ENCODE data around the gene RNF5.
"Not testable (repeated sequence)": the region's sequence is repeated elsewhere in the genome, so short reads cannot be mapped to it uniquely, and the experiment has no call there.

The RNF5 gene

GRCh38 chr6:32190911-32191677 is 12.9 kb downstream of the RNF5 start:
- DNase-seq = no peak

DNA sequence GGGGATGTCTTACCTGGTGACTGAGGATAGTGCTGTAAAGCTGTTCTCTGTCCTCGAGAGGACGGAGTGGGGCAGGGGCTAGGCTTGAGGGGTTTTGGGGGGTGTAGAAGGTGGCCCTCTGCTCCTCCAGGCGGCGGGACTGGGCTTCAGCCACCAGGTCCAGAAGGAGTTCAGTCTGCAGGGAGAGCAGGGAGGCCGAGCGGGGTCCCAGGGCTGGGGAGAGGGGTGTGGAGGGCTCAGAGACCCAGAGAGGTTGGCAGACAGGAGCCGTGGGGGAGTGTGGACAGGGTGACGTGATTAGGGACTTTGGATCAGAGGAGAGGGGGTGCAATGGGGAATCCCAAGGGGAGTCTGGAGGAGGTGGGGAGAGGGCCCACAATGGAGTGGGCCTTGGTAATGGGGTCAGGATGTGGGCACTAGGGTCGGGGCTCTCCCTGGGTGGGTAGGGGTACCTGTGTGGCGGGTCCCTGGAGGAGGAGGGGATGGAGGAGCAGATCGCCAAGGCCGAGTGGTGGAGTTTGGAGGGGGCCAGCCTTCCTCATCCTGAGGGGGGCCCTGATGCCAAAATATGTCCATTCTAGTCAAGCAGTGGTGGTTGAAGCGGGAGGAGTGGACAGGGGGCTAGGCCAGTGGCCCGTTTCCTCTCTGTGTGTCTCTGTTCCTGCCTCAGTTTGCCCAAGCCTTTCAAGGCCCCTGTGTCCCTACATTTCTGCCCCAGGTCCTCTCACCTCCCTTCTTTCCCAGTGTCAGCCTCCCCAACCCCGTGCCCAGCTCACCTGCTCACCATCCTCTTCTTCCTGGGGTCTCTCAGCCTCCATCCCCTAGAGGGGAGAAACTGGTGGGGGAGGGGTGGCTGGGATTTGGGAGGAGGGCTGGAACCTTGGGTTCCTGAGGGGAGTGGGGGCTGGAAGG is 13.7 kb downstream of the RNF5 start:
- no peak for DNase-seq

GRCh38 chr6:32192608-32193039 is 14.4 kb downstream of the RNF5 start, which contains the start of gene GPSM3:
TSS of gene GPSM3 (minus strand) at chr6:32192643. CDS start at chr6:32192513, 130 bp downstream.
- DNase-seq = peak; percentile 52

DNA sequence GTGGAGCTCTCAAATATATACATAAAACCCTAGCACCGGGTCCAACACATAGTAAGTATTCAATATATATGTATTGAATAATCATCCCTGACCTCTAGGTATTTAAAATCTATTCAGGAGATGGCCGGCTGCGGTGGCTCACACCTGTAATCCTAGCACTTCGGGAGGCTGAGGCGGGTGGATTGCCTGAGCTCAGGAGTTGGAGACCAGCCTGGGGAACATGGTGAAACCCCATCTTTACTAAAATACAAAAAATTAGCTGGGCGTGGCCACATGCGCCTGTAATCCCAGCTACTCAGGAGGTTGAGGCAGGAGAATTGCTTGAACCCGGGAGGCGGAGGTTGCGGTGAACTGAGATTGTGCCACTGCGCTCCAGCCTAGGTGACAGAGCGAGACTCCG is 14.9 kb downstream of the RNF5 start:
- not testable (repeated sequence) for DNase-seq

DNA sequence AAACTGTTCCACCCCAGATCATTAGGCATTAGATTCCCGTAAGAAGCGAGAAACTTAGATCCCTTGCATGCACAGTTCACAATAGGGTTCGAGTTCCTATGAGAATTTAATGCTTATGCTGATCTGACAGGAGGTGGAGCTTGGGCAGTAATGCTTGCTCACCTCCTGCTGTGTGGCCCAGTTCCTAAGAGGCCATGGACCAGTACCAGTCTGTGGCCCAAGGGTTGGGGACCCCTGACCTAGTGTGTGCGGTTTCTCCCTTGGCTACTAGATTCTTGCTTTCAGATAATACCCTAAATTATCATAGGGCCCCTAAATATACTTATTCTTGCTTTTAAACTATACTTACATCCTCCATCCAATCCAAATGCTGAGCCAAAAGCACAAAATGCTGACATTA is 16.2 kb downstream of the RNF5 start:
- DNase-seq = no peak

- DNase-seq = no peak
Observed at GRCh38 chr6:32194825-32195651, 16.8 kb downstream of the RNF5 start.

GRCh38 chr6:32195652-32195901 is 17.4 kb downstream of the RNF5 start:
- peak; percentile 100 for DNase-seq

GRCh38 chr6:32195902-32196681 is 17.9 kb downstream of the RNF5 start:
- DNase-seq = peak; percentile 65

DNA sequence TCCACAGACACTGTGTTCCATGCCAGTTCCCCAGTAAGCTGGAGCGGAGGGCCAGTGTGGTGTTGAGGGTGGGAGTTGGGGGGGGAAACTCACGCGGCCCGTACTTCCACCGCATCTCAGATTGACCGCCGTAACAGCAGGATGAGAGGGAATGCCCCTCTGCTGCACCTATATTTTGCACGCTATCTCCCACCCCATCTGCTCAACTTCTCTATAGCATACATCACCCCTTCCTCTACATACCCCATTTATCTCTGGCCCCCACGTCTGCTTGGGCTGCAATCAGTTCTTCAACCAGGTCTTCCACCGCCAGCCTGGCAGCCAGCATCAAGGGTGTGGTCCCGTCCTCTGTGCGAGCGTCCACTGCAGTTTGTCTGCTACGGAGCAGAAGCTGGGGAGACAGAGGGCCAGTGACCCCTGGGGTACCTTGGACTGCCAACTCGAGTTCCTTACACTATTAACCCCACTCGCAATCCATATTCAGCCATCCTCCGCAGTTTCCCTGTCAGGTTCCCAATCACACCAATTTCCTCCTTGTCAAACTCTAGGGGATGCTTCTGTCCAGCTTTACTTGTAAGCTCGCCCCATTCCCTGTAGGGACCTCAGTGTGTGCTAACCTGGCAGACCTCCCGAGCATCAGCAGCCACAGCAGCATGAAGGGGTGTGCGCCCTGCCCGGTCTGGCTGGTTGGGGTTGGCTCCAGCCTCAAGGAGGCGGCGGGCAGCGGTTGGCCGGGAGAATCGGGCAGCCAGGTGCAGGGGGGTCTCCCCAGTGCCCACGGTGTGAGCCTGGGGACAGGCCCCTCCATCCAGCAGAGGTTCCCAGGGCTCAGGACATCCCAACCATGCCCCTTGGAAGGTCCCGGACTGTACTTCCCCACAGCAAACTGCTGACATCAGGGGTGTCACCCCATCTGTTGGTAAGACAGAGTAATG is 18.7 kb downstream of the RNF5 start:
- DNase-seq = no peak

DNA sequence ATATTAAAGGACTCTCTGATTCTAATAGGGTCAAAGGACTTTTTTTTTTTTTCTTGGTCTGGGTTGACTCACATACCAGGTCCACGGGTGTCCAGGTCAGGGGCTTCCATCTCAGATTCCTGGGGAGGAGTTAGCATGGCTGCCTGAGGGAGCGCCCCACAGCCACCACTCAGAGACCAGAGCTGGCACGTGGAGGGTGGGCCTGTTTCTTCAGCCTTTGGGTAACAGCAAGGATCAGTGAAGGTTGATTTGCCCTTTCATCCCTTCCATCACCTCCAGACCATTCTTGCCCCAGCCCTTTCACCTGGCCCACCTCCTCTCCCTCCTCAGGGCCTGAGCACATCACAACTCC is 20.1 kb downstream of the RNF5 start:
- peak; percentile 20 for DNase-seq

GRCh38 chr6:32198866-32199265 is 20.7 kb downstream of the RNF5 start:
- DNase-seq = no peak

DNA sequence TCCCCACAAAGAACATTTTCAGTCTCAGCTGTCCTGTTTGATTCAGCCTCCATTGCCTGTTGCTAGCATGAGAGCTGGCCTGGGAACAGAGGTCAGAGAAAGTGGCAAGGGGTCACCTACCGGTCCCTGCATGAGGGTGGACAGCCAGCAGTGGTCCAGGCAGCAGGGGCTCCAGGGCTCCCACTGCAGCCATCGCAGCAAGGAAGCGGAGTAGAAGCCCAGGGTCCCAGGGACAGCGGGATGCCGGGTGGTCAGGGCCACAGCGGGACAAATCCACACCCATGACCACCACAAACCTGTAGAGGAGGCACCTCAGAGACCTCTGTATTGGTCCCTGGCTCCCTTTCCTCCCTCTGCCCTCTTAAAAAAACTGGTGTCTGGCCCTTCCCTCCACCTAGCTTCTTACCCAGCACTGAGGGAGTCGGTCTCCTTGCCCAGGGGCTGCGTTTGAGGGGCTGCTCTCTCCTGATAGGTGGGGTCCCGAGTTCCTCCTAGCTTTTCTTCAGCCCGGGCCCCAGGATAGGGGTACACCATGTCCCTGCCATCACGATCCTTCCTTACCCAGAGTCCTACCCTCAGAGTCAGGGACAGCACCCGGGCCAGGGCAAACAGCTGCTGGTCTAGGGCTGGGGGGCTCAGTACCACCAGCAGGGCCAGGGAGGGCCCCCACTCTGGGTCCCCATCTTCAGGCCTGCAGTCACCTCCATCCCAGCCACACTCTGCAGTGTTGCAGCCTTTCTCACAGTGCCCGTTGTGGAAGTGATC is 22.7 kb downstream of the RNF5 start:
- DNase-seq = no peak

DNA sequence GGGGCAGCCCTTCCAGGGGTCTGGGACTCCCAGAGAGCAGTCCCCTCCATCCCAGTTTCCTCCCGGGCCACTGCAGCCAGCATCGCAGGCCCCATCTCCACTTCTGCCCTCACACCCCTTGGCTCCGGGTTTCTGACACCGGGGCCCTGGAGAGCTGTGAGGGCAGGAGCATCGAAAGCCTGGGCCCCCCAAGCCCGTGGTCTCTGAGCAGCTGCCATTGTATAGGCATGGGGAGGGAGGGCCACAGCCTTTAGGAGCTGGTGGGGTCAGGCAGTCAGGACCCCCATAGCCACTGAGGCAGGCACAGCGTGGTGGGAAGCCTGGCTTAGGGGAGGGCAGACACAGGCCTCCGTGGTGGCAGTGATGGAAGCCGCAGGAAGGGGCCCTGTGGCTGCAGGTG is 24.0 kb downstream of the RNF5 start:
- no peak for DNase-seq

- no peak for DNase-seq
Observed at GRCh38 chr6:32203426-32204267, 25.4 kb downstream of the RNF5 start.

- DNase-seq = no peak
Observed at GRCh38 chr6:32204268-32204715, 26.1 kb downstream of the RNF5 start.

GRCh38 chr6:32208996-32209395 is 30.8 kb downstream of the RNF5 start:
- DNase-seq = no peak

DNA sequence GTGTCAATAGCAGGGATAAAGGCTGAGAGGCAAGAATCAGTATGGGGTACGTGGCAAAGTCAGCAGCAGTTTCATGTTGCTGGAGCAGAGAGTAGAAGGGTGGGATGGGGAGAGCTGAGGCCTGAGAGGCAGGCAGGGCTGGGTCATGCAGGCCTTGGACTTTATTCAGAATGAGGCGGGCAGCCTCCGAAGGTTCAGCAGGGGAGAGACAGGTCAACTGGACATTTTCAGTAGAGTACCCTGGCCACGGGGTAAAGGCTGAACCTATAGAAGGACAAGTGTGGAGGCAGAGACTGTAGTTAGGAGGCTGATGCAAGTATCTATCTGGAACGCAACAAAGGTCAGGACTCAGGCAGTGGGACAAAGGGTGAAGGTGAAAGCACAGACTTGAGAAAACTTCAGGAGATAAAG is 32.0 kb downstream of the RNF5 start:
- no peak for DNase-seq

DNA sequence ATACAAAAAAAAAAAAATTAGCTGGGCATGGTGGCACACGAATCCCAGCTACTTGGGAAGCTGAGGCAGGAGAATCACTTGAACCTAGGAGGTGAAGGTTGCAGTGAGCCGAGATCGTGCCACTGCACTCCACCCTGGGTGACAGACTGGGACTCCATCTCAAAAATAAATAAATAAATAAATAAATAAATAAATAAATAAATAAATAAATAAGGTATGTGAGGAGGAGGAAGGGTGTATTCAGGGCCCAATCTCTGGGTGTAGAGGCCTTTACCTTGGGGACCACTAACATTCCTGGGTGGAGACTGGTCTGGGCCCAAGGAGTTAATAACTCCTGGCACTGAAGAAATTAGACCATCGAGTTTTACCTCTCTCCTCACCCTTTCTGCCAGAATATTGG is 33.2 kb downstream of the RNF5 start:
- not testable (repeated sequence) for DNase-seq

- no peak for DNase-seq
Observed at GRCh38 chr6:32212076-32212760, 34.0 kb downstream of the RNF5 start.
